Measurements from ENCODE around the gene PLXNA2.

The PLXNA2 gene

DNA sequence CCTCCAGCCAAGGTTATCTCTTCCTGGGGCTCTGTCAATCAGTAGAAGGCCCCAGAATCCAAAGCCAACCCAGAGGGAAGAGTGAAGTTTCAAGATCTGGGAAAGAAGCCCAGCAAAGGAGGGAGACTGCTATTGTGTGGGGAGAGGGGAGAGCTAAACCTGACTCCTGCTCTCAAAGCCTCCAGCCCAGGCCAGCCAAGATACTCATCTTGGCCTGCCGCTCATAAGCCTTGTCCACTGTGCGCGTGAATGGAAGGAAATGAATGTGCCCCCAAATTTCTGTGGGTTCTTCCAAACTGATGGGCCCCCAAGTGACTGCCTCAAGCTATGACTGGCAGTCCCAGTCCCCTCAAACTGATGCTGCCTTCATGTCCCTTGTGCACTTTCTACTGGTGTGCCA is 2.0 kb downstream of the PLXNA2 start:
- POLR2A ChIA-PET, result interaction anchor here (0.6 kb wide), 1 partner anchor 216 kb away, joined by 4 read pairs; no protein-coding TSS in a partner anchor
- H3K36me3 ChIP-seq (ENCODE audit: control insufficient read depth in 4 of 4, insufficient read depth in 4 of 4, low read length in 3 of 4), result no peaks in the 10 kb centered on the region
- 98% methylated on average over 3 of the region's 3 CpGs for WGBS (ENCODE audit: insufficient coverage)
- CTCF ChIA-PET, result interaction anchor here (0.6 to 11.5 kb wide), 11 partner anchors 8 to 219 kb away, joined by 3 to 160 read pairs (median 3); no protein-coding TSS in a partner anchor
- peaks cover 3 to 33% (median 26%) of the 10 kb centered on the region in 4 experiments for H3K4me1 ChIP-seq (ENCODE audit: control extremely low read depth in 1 of 4, control insufficient read depth in 4 of 4, insufficient read depth in 4 of 4, low read length in 3 of 4)
- H3K27me3 ChIP-seq (replicated peaks in 2 of 5; ENCODE audit: control insufficient read depth in 4 of 5, insufficient read depth in 5 of 5, low read length in 4 of 5), result peaks cover 2 to 35% (median 18%) of the 10 kb centered on the region in 5 experiments
- H3K27ac ChIP-seq (ENCODE audit: insufficient read depth in 1 of 2, low read depth in 1 of 2, low read length in 2 of 2, poor library complexity in 1 of 2, severe bottlenecking in 2 of 2), result no peak overlapping the region
- H3K9me3 ChIP-seq (ENCODE audit: control extremely low read depth in 1 of 5, control insufficient read depth in 4 of 5, insufficient read depth in 2 of 5, low read depth in 1 of 5, low read length in 4 of 5), result no peaks in the 10 kb centered on the region
- no peak overlapping the region for H3K4me3 ChIP-seq (ENCODE audit: control insufficient read depth in 1 of 7, extremely low read depth in 1 of 7, insufficient read depth in 4 of 7, low read depth in 2 of 7, low read length in 6 of 7)
- no peak for DNase-seq

DNA sequence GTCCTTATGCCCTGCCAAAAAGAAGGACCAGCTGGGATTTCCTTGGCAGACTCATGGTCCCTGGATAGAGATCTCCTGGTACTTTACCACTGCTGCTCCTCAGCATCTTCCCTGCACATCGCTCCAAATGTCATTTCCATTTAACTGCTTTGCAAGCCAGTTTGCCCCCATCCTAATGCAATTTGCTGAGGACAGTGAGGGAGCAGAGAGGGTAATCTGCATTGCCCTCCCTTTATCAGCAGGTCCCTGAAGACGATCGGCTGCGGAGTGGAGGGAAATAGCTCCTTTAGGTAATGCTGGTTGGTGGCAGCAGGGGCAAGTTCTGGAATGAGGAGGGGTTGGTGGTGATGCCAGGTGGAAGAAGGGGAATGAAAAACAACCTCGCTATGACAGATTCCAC is 2.7 kb downstream of the PLXNA2 start:
- Histone ChIP-seq H3K27ac (ENCODE audit: insufficient read depth in 1 of 2, low read depth in 1 of 2, low read length in 2 of 2, poor library complexity in 1 of 2, severe bottlenecking in 2 of 2) (no peak overlapping the region), H3K9me3 (ENCODE audit: control extremely low read depth in 1 of 5, control insufficient read depth in 4 of 5, insufficient read depth in 2 of 5, low read depth in 1 of 5, low read length in 4 of 5) (no peaks in the 10 kb centered on the region), H3K27me3 (replicated peaks in 2 of 5; ENCODE audit: control insufficient read depth in 4 of 5, insufficient read depth in 5 of 5, low read length in 4 of 5) (peaks cover 2 to 35% (median 18%) of the 10 kb centered on the region in 5 experiments), H3K36me3 (ENCODE audit: control insufficient read depth in 4 of 4, insufficient read depth in 4 of 4, low read length in 3 of 4) (no peaks in the 10 kb centered on the region), H3K4me3 (ENCODE audit: control insufficient read depth in 1 of 7, extremely low read depth in 1 of 7, insufficient read depth in 4 of 7, low read depth in 2 of 7, low read length in 6 of 7) (no peak overlapping the region), H3K4me1 (ENCODE audit: control extremely low read depth in 1 of 4, control insufficient read depth in 4 of 4, insufficient read depth in 4 of 4, low read length in 3 of 4) (peaks cover 9 to 39% (median 31%) of the 10 kb centered on the region in 4 experiments)
- ChIA-PET POLR2A (interaction anchor here (0.5 kb wide), 1 partner anchor 234 kb away, joined by 3 read pairs; no protein-coding TSS in a partner anchor), CTCF (interaction anchor here (0.5 to 11.5 kb wide), 12 partner anchors 7 to 218 kb away, joined by 3 to 160 read pairs (median 6); no protein-coding TSS in a partner anchor)
- 100% methylated on average over 1 of the region's 5 CpGs for WGBS (ENCODE audit: insufficient coverage)
- DNase-seq, result no peak

DNA sequence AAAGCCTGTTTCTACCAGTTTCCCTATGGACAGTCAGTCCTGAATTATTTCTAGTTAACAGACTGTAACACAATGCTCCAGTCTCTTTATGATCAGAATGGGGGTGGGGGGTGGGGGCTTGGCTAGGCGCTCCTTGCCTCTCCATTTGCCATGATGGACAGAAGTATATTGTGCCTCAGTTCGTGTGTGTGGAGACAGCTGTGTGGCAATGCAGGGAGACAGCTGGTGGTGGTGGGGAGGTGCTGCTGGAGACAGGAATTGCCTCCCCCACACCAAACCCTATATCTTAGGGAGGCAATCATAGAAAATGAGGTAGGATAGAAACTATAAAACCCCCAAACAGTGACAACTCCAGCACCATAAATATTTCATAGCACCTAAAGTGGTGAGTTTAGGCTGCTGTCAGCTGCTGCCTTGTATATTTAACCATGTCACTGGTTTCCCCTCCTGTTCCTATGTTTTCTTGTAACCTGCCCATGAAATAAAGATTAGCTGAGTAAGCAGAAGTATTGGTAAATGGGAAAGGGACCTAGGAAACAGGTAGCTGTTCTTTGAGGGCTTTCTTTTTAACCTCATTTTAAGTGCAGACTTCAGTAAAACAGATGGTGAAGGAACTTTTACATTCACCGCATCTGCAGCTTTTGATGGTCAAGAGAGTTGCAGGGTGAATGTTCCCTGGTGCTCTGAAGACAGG is 3.4 kb downstream of the PLXNA2 start:
- H3K27ac ChIP-seq (ENCODE audit: insufficient read depth in 1 of 2, low read depth in 1 of 2, low read length in 2 of 2, poor library complexity in 1 of 2, severe bottlenecking in 2 of 2), result no peak overlapping the region
- H3K4me1 ChIP-seq (ENCODE audit: control extremely low read depth in 1 of 4, control insufficient read depth in 4 of 4, insufficient read depth in 4 of 4, low read length in 3 of 4), result peaks cover 10 to 46% (median 38%) of the 10 kb centered on the region in 4 experiments
- no peaks in the 10 kb centered on the region for H3K9me3 ChIP-seq (ENCODE audit: control extremely low read depth in 1 of 5, control insufficient read depth in 4 of 5, insufficient read depth in 2 of 5, low read depth in 1 of 5, low read length in 4 of 5)
- no peak overlapping the region for H3K4me3 ChIP-seq (ENCODE audit: control insufficient read depth in 1 of 7, extremely low read depth in 1 of 7, insufficient read depth in 4 of 7, low read depth in 2 of 7, low read length in 6 of 7)
- no peaks in the 10 kb centered on the region for H3K36me3 ChIP-seq (ENCODE audit: control insufficient read depth in 4 of 4, insufficient read depth in 4 of 4, low read length in 3 of 4)
- ChIA-PET POLR2A (interaction anchor here (0.5 kb wide), 1 partner anchor 233 kb away, joined by 3 read pairs; no protein-coding TSS in a partner anchor), CTCF (interaction anchor here (0.6 to 11.5 kb wide), 9 partner anchors 6 to 218 kb away, joined by 3 to 160 read pairs (median 12); no protein-coding TSS in a partner anchor)
- peaks cover 2 to 35% (median 18%) of the 10 kb centered on the region in 5 experiments for H3K27me3 ChIP-seq (replicated peaks in 2 of 5; ENCODE audit: control insufficient read depth in 4 of 5, insufficient read depth in 5 of 5, low read length in 4 of 5)
- DNase-seq, result no peak
- WGBS (ENCODE audit: insufficient coverage), result 85% methylated on average over 1 of the region's 3 CpGs

DNA sequence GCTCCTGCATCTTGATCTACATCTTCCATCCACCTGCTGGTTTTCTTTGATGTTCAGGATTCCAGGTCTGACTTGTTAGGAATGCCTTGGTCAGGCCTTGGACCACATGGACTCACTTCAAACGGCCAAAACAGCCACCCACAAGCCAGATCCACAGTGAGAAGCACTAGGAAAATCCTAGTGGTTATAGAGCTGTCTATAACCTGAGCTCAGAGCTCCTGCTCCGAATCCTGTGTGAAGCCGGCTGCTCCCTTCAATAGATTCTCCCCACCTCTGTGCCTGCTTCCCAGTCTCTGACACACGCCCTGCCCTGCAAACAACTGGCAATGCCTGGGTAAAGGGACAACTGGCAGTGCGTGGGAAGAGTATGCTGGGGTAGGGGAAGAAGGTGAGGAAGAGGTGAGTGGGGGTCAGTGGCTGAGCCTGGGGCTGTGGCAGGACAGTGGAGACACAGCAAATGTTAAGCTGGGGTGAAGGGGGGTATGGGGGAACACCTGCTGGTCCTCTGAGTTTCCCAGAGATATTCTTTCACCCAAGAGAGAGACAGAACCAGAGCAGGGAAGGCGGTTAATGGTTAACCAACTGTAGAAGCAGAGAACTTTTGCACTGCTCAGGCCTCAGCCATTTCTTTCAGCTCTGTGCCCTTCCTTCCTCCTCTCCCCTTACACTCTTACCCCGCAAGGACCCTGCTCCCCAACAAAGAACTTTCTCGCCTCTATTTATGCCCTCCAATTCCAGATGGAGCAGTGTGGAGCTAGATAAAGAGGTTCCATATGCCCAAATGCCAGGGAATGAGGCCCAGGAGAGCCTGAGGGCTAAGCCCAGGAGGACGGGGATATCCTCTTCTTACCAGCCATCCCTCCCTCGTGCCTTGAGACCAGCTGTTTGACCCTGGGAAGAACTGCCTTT is 4.5 kb downstream of the PLXNA2 start:
- no peak overlapping the region for H3K4me3 ChIP-seq (ENCODE audit: control insufficient read depth in 1 of 7, extremely low read depth in 1 of 7, insufficient read depth in 4 of 7, low read depth in 2 of 7, low read length in 6 of 7)
- no peaks in the 10 kb centered on the region for H3K36me3 ChIP-seq (ENCODE audit: control insufficient read depth in 4 of 4, insufficient read depth in 4 of 4, low read length in 3 of 4)
- H3K27ac ChIP-seq (ENCODE audit: insufficient read depth in 1 of 2, low read depth in 1 of 2, low read length in 2 of 2, poor library complexity in 1 of 2, severe bottlenecking in 2 of 2), result no peak overlapping the region
- 96% methylated on average over 5 of the region's 10 CpGs for WGBS (ENCODE audit: insufficient coverage)
- CTCF ChIA-PET, result interaction anchor here (0.6 to 11.5 kb wide), 12 partner anchors 11 to 240 kb away, joined by 3 to 160 read pairs (median 6); no protein-coding TSS in a partner anchor
- DNase-seq, result no peak
- H3K9me3 ChIP-seq (ENCODE audit: control extremely low read depth in 1 of 5, control insufficient read depth in 4 of 5, insufficient read depth in 2 of 5, low read depth in 1 of 5, low read length in 4 of 5), result no peaks in the 10 kb centered on the region
- peaks cover 8 to 50% (median 37%) of the 10 kb centered on the region in 4 experiments for H3K4me1 ChIP-seq (ENCODE audit: control extremely low read depth in 1 of 4, control insufficient read depth in 4 of 4, insufficient read depth in 4 of 4, low read length in 3 of 4)
- POLR2A ChIA-PET, result interaction anchor here (0.6 kb wide), 1 partner anchor 68 kb away, joined by 5 read pairs; no protein-coding TSS in a partner anchor
- H3K27me3 ChIP-seq (replicated peaks in 2 of 5; ENCODE audit: control insufficient read depth in 4 of 5, insufficient read depth in 5 of 5, low read length in 4 of 5), result peaks cover 2 to 35% (median 18%) of the 10 kb centered on the region in 5 experiments

DNA sequence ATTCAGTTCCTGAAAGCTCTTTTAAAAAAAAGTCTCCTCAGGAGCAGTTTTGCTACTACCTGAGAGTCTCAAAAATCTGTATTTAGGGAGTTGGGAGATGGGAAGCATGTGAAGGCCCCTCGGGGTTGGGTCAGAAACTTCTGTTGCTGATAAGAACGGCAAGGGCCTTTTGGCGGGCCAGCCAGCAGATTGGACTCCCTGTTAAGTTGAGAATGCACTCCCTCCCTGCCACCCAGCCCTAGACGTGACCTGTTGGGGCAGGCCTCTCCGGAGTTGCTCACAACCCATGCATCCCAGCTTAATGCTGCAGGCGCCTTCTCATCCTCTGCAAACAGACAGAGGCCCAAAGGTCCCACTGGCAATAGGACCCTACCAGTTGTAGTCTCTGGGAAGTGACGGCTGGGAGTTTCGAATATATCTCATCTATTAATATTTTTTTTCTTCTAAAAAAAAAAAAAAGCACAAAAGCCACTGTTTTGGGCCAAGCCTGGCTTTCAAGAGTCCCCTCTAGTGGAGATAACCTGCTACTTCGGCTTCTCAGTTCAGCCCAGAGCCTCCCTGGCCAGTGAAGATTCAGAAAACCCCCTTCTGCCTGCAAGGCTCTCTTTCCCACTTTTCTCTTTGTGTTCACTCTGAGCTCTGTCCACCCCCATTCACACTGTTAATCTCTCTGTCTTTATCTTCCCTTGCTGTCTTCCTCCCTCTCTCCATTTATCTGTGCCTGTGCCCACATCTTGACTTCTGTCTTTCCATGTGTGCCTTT is 5.3 kb downstream of the PLXNA2 start:
- Histone ChIP-seq H3K4me1 (ENCODE audit: control extremely low read depth in 1 of 4, control insufficient read depth in 4 of 4, insufficient read depth in 4 of 4, low read length in 3 of 4) (peaks cover 7 to 43% (median 30%) of the 10 kb centered on the region in 4 experiments), H3K36me3 (ENCODE audit: control insufficient read depth in 4 of 4, insufficient read depth in 4 of 4, low read length in 3 of 4) (no peaks in the 10 kb centered on the region)

DNA sequence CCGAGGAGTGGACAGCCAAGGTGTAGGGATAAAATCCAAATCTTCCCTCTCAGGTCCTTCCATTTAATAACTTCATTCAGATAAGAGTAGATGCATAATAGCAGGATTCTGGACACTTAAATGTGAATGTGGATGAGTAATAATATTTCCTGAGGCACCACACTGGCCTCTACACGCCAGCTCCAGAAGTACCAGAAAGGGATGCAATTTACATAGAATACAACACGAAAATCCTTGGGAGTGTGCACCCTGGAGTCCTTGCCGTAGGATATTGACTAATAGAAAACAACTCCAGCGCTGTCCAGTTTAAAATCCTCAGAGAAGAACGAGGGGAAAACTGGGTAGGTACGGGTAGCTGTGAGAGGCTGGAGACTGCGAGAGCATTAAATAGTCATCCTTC is 6.9 kb downstream of the PLXNA2 start:
- WGBS (ENCODE audit: insufficient coverage), result 83% methylated on average over 7 of the region's 8 CpGs
- Histone ChIP-seq H3K4me1 (ENCODE audit: control extremely low read depth in 1 of 4, control insufficient read depth in 4 of 4, insufficient read depth in 4 of 4, low read length in 3 of 4) (peaks cover 7 to 32% (median 17%) of the 10 kb centered on the region in 4 experiments), H3K4me3 (ENCODE audit: control insufficient read depth in 1 of 7, extremely low read depth in 1 of 7, insufficient read depth in 4 of 7, low read depth in 2 of 7, low read length in 6 of 7) (no peak overlapping the region)

More for the DNA sequence above, 5.3 kb downstream of the PLXNA2 start:
- Histone ChIP-seq H3K9me3 (ENCODE audit: control extremely low read depth in 1 of 5, control insufficient read depth in 4 of 5, insufficient read depth in 2 of 5, low read depth in 1 of 5, low read length in 4 of 5) (no peaks in the 10 kb centered on the region), H3K27ac (ENCODE audit: insufficient read depth in 1 of 2, low read depth in 1 of 2, low read length in 2 of 2, poor library complexity in 1 of 2, severe bottlenecking in 2 of 2) (no peak overlapping the region), H3K27me3 (replicated peaks in 2 of 5; ENCODE audit: control insufficient read depth in 4 of 5, insufficient read depth in 5 of 5, low read length in 4 of 5) (peaks cover 2 to 34% (median 18%) of the 10 kb centered on the region in 5 experiments), H3K4me3 (ENCODE audit: control insufficient read depth in 1 of 7, extremely low read depth in 1 of 7, insufficient read depth in 4 of 7, low read depth in 2 of 7, low read length in 6 of 7) (no peak overlapping the region)
- CTCF ChIA-PET, result interaction anchor here (0.6 to 11.5 kb wide), 17 partner anchors 11 to 239 kb away, joined by 3 to 160 read pairs (median 5); no protein-coding TSS in a partner anchor
- POLR2A ChIA-PET, result no interaction called here
- peak; percentile 51 to 74 (median 65) for DNase-seq
- 66% methylated on average over 5 of the region's 9 CpGs for WGBS (ENCODE audit: insufficient coverage)

More for the DNA sequence above, 6.9 kb downstream of the PLXNA2 start:
- no peaks in the 10 kb centered on the region for H3K36me3 ChIP-seq (ENCODE audit: control insufficient read depth in 4 of 4, insufficient read depth in 4 of 4, low read length in 3 of 4)
- DNase-seq, result no peak
- peaks cover 0 to 18% (median 10%) of the 10 kb centered on the region in 5 experiments for H3K27me3 ChIP-seq (replicated peaks in 2 of 5; ENCODE audit: control insufficient read depth in 4 of 5, insufficient read depth in 5 of 5, low read length in 4 of 5)
- no peaks in the 10 kb centered on the region for H3K9me3 ChIP-seq (ENCODE audit: control extremely low read depth in 1 of 5, control insufficient read depth in 4 of 5, insufficient read depth in 2 of 5, low read depth in 1 of 5, low read length in 4 of 5)
- no peak overlapping the region for H3K27ac ChIP-seq (ENCODE audit: insufficient read depth in 1 of 2, low read depth in 1 of 2, low read length in 2 of 2, poor library complexity in 1 of 2, severe bottlenecking in 2 of 2)
- POLR2A ChIA-PET, result no interaction called here
- CTCF ChIA-PET, result interaction anchor here (0.9 to 11.5 kb wide), 14 partner anchors 6 to 214 kb away, joined by 3 to 160 read pairs (median 3); partner anchors contain the start of gene PLXNA2

Data from common myeloid progenitor, CD34-positive (primary cell).